GM18907 (cell line): ENCODE data around the gene INCENP.
"Not testable (repeated sequence)": the region's sequence is repeated elsewhere in the genome, so short reads cannot be mapped to it uniquely, and the experiment has no call there.

ENCODE experiments used
- ATAC-seq: cut with Tn5 transposase; IDR thresholded peaks from one replicate; pipeline ENCODE4 v1.9.1; 2021; ENCODE audit warnings: mild to moderate bottlenecking, moderate library complexity; ENCODE audit not compliant: unreplicated experiment

The INCENP gene

DNA sequence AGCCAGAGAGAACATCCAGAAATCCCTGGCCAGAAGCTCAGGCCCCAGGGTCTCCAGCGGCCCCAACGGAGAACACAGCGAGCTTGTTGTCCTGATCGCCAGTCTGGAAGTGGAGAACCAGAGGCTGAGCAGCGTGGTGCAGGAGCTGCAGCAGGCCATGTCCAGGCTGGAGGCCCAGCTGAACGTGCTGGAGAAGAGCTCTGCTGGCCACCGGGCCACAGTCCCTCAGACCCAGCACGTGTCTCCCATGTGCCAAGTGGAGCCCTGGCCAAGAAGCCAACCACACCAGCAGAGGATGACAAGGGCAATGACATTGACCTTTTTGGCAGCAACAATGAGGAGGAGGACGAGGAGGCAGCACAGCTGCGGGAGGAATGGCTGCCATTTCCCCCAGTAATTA is 45.6 kb downstream of the INCENP start:
- ATAC-seq, result no peak

DNA sequence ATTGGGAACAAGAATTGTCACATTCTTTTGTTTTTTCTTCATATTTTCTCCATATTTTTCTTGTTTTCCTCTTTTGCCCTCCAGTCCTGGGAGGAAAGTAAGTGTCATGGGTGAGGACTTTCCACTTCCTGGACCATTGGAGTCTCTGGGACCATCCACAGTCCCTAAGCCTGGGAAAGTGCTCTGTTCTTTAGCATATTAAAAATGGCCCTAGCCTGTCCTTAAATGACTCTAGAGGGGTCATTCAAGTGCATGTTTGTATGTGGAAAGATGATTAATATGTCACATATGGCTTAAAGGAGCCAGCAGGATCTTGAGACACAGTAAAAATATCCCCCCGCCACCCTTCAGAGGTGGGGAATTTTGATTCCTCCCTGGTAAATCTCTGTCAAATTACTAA is 46.1 kb downstream of the INCENP start:
- ATAC-seq, result no peak

DNA sequence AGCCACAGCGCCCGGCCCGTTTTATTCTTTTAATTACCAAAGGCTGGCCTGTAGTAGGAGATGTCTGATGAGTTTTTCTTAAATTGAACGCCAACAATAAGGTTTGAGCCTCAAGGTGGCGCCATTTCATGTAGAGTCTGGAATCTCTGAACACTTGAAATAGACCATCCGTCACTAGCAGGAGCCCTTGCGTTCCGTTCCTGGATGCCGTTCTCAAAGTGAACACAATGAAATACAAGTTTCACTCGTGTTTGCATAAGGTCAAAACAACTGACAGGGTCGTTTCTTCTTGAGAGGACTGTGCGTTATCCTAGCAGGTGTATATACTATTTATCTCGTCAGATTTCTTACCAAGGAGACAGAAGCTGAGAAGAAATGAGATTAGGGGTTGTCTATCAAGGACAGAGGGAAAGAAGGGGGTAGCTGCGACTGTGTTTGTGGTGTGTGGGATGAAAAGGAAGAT is 47.5 kb downstream of the INCENP start:
- ATAC-seq, result no peak

DNA sequence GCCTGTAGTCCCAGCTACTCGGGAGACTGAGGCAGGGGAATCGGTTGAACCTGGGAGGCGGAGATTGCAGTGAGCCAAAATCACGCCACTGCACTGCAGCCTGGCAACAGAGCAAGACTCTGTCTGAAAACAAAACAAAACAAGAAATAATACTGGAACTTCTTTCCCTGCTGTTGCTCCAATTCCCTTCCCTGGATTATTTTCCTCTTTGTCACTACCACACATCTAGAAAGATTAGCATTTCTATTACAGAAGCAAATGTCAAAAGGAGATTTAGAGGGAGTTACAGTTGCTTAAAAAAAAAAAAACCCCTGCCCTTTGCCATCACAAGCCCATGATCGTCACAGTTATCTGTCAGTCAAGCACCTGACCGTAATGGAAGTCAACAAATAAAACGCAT is 48.5 kb downstream of the INCENP start:
- ATAC-seq, result no peak

DNA sequence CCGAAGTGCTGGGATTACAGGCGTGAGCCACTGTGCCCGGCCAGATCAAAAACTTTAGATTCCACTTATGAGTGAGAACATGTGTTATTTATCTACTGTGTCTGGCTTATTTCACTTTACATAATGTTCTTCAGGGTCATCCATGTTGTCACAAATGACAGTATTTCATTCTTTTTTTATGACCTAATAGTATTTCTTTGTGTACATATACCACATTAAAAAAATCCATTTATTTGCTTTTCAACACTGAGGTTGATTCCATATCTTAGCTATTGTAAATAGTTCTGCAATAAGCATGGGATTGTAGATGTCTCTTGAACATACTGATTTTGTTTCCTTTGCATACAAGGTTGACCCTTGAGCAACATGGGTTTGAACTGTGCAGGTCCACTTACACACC is 53.0 kb downstream of the INCENP start:
- ATAC-seq, result no peak

DNA sequence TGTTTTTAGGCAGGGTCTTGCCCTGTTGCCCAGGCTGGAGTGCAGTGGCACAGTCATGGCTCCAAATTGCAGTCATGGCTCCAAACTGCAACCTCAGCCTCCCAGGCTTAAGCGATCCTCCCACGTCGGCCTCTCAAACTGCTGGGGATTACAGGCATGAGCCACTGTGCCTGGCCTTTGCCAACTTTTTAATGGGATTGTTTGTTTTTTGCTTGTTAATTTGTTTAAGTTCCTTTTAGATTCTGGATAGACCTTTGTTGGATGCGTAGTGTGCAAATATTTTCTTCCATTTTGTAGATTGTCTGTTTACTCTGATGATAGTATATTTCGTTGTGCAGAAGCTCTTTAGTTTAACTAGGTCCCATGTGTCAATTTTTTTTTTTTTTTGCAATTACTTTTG is 56.2 kb downstream of the INCENP start:
- ATAC-seq, result no peak

DNA sequence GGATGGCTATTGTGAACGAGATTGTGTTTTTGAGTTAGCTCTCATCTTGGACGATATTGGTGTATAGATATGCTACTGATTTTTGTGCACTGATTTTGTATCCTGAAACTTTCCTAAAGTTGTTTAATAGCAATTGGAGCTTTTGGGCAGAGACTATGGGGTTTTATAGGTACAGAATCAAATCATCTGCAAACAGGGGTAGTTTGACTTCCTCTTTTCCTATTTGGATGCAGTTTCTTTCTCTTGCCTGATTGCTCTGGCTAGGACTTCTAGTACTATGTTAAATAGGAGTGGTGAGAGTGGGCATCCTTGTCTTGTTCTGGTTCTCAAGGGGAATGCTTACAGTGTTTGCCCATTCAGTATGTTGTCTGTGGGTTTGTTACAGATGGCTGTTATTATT is 57.3 kb downstream of the INCENP start:
- ATAC-seq, result no peak

DNA sequence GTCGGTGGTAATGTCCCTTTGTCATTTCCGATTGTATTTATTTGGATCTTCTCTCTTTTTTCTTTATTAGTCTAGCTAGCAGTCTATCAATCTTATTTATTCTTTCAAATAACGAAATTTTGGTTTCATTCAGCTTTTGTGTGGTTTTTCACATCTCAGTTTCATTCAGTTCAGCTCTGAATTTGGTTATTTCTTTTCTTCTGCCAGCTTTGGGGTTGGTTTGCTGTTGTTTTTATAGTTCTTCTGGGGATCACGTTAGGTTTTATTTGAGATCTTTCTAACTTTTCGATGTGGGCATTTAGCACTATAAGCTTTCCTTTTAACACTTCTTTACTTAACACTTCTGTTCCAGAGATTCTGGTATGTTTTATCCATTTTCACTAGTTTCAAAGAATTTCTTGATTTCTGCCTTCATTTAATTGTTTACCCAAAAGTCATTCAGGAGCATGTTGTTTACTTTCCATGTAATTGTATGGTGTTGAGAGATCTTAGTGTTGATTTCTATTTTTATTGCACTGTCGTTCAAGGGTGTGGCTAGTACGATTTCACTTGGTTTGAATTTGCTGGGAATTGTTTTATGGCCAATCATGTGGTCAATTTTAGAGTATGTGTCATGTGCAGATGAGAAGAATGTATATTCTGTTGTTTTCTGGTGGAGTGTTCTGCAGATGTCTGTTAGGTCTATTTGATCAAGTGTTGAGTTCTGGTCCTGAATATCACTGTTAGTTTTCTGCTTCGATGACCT is 58.5 kb downstream of the INCENP start:
- ATAC-seq, result no peak

DNA sequence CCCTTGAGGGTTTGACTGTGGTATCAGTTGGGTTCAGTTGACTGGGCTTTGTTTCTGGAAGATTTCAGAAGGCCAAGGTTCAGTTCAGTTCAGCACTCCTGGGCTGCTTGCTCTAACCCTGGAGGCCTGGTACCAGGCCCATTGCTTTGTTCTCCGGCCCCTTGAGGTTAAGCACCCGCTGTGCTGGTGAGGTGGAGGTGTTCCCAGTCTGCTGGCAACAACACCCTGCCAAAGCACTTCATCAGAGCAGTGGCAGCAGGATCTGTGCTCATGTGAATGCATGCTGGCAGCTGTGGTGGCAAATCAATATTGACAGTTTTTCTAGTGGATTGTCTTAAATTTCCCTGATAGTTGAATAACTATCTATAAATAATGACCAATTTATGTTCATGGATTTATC is 62.4 kb downstream of the INCENP start:
- ATAC-seq, result no peak

DNA sequence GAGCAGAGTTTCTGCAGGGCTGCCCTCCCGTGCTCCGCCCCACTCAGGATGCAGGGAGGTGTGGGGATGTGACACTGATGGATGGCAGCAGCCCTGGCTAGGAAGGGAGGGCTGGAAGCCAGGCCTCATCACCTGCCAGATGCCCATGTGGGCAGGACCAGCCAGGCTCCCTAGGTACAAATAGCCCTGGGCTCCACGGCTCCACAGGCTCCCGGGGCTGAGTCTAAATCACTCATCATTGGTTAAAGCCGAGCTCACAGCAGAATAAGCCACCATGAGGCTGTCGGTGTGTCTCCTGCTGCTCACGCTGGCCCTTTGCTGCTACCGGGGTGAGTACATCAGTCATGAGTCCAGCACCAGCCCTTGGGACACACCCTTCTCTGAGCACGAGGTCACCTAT is 66.2 kb downstream of the INCENP start, which contains the start of gene SCGB1D1:
SCGB1D1 (plus strand) TSS at position 206 of the 400 bp plus-strand sequence; CDS start at position 275, 69 bp downstream.
- no peak for ATAC-seq

DNA sequence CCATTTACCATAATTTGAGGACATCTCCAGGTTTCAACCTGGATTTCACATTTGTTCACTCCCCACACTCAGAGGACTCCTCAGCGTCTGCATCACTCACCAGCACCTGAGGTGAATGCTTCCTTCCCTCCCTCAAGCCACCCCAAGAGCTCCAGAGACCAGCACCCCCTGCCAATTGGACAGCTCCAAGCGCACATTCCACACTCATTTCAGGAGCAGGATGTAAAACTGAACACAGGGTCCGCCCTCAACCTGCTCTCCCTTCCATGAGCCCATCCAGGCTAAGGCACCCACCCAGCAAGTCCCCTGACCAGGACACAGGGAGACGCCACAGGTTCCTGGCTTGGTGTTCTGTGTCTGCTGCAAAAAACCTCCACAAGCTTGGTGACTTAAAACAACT is 70.1 kb downstream of the INCENP start:
- no peak for ATAC-seq

DNA sequence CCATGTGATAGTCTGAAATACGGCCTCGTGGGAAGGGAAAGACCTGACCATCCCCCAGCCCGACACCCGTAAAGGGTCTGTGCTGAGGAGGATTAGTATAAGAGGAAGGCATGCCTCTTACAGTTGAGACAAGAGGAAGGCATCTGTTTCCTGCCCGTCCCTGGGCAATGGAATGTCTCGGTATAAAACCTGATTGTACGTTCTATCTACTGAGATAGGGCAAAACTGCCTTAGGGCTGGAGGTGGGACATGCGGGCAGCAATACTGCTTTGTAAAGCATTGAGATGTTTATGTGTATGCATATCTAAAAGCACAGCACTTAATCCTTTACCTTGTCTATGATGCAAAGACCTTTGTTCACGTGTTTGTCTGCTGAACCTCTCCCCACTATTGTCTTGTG is 71.2 kb downstream of the INCENP start:
- ATAC-seq, result not testable (repeated sequence)

DNA sequence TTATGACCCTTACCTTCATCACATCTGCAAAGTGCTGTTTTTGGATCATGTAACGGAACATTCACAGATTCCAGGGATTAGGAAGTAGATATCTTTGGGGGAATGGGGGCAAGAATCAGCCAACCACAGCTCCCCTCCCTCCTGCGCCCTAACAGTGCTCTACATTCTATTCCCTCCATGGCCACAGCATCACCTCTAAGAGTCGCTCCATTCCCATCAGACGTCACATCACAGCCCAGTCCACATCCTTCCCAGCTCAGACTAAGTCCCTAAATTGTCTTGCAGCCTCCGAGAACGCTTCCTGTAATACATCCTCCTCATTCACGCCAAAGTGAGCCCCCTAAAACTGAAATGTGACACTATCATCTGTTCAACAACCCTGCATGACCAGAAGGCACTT is 72.1 kb downstream of the INCENP start:
- ATAC-seq, result no peak

DNA sequence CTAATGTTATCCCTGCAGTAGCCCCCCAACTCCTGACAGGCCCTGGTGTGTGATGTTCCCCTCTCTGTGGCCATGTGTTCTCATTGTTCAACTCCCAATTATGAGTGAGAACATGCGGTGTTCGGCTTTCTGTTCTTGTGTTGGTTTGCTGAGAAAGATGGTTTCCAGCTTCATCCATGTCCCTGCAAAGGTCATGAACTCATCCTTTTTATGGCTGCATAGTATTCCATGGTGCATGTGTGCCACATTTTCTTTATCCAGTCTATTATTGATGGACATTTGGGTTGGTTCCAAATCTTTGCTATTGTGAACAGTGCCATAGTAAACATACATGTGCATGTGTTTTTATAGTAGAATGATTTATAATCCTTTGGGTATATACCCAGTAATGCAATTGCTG is 73.6 kb downstream of the INCENP start:
- not testable (repeated sequence) for ATAC-seq

DNA sequence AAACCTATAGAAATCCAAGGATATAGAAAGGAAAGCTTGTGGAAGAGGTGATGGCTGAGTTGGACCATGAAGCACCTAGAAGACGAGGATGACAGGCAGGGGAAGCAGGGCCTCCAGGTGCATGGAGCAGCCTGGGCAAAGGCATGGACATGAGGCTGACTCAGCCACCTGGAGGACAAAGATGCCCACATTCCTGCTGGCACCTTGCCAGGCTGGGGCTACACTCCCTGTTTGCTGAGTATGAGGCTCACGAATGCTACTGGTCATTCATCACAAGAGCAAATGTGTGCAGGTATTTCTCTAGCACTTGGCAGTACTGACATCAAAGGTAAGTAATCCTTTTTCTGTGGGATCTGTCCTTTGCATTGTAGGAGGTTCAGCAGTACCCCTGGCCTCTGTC is 77.6 kb downstream of the INCENP start:
- no peak for ATAC-seq
